H1 (cell line): ENCODE data around the gene RTCA. TPM values are rescaled to one million over a fixed set of nuclear protein-coding genes. Genes with fewer than 3 reads are reported as not detected.

Experiments used
- CTCF ChIA-PET: fragments of 300-600 bp; sonication (Branson Sonifier 250); formaldehyde crosslinking; loops from one replicate; lab custom pipeline; 2021; ENCODE audit not compliant: partially characterized antibody; lab: Charles Lee
- POLR2A ChIA-PET: fragments of 300-600 bp; sonication (Branson Sonifier 250); formaldehyde crosslinking; loops from one replicate; lab custom pipeline; 2021; ENCODE audit warnings: inconsistent platforms; ENCODE audit not compliant: partially characterized antibody; lab: Charles Lee
- DNase-seq, 2 experiments: peaks; one replicate each; pipeline versions ENCODE4 v3.0.0 to v3.0.0-alpha.2; 2010 to 2022; ENCODE audit warnings: low spot score in 2 of 2, low read depth in 1 of 2, mixed read lengths in 1 of 2
- FAIRE-seq: peaks from 2 replicates; lab custom pipeline; 2011; peaks lifted over from hg19 to GRCh38; lab: Jason Lieb, UNC
- H2AFZ ChIP-seq: 2 replicates; pipeline ENCODE4 v1.8.1; 2012; ENCODE audit warnings: low read length, inconsistent platforms
- H2AK5ac ChIP-seq: 2 replicates; pipeline ENCODE4 v1.6.1; 2013; ENCODE audit warnings: low read depth, low read length
- H2BK120ac ChIP-seq: replicated peaks from 2 replicates; pipeline ENCODE3; 2013; ENCODE audit warnings: low read depth, low read length, inconsistent platforms
- H2BK12ac ChIP-seq: 2 replicates; pipeline ENCODE4 v1.6.1; 2013; ENCODE audit warnings: low read depth, low read length
- H2BK15ac ChIP-seq: 2 replicates; pipeline ENCODE4 v1.6.1; 2013; ENCODE audit warnings: low read length
- H2BK20ac ChIP-seq: 2 replicates; pipeline ENCODE4 v1.6.1; 2013; ENCODE audit warnings: low read length
- H2BK5ac ChIP-seq: 2 replicates; pipeline ENCODE4 v1.6.1; 2013; ENCODE audit warnings: low read depth, low read length
- H3K14ac ChIP-seq: 2 replicates; pipeline ENCODE4 v1.6.1; 2013; ENCODE audit warnings: inconsistent platforms; ENCODE audit not compliant: insufficient read length
- H3K18ac ChIP-seq: 2 replicates; pipeline ENCODE4 v1.6.1; 2013; ENCODE audit warnings: low read length; ENCODE audit errors: extremely low read depth
- H3K23ac ChIP-seq: 2 replicates; pipeline ENCODE4 v1.6.1; 2013; ENCODE audit warnings: inconsistent platforms; ENCODE audit not compliant: insufficient read length
- H3K23me2 ChIP-seq: 2 replicates; pipeline ENCODE4 v1.6.1; 2013; ENCODE audit warnings: low read depth, low read length
- H3K27ac ChIP-seq: 2 replicates; pipeline ENCODE4 v1.6.1; 2011; ENCODE audit warnings: low read depth, low read length, inconsistent platforms
- H3K27me3 ChIP-seq, 4 experiments: replicated peaks in 1 of 4; 1 replicate in 1 of 4; 2 replicates in 3 of 4; pipeline versions ENCODE4 v1.6.1 to v1.8.1; 2011 to 2013; ENCODE audit warnings: low read length in 3 of 4, mild to moderate bottlenecking in 3 of 4, inconsistent platforms in 2 of 4, mixed read lengths in 2 of 4, moderate library complexity in 1 of 4; ENCODE audit not compliant: control insufficient read depth in 3 of 4, insufficient read depth in 3 of 4; ENCODE audit errors: extremely low read depth in 1 of 4
- H3K36me3 ChIP-seq, 4 experiments: 2 replicates each; pipeline versions ENCODE4 v1.6.1 to v1.8.1; 2011 to 2013; ENCODE audit warnings: mild to moderate bottlenecking in 4 of 4, low read length in 3 of 4, moderate library complexity in 2 of 4, control low read depth in 1 of 4, inconsistent platforms in 1 of 4; ENCODE audit not compliant: insufficient read depth in 4 of 4, control insufficient read depth in 2 of 4
- H3K4ac ChIP-seq: replicated peaks from 2 replicates; pipeline ENCODE3; 2013; ENCODE audit warnings: low read length, low read depth, mixed read lengths, inconsistent platforms; ENCODE audit not compliant: insufficient read length
- H3K4me1 ChIP-seq, 4 experiments: replicated peaks in 1 of 4; 1 replicate in 1 of 4; 2 replicates in 3 of 4; pipeline versions ENCODE4 v1.6.1 to v1.8.1; 2011 to 2013; ENCODE audit warnings: low read length in 3 of 4, inconsistent platforms in 2 of 4, mixed read lengths in 1 of 4; ENCODE audit not compliant: insufficient read depth in 4 of 4, control insufficient read depth in 3 of 4
- H3K4me2 ChIP-seq, 2 experiments: 2 replicates each; pipeline versions ENCODE4 v1.6.1 to v1.8.1; 2011 to 2013; ENCODE audit warnings: low read depth in 2 of 2, low read length in 2 of 2, control low read depth in 1 of 2, inconsistent platforms in 1 of 2, mild to moderate bottlenecking in 1 of 2; ENCODE audit not compliant: insufficient read depth in 1 of 2
- H3K4me3 ChIP-seq, 4 experiments: fragments of 200-600, 300-600 bp in 1 of 4; sonication (generic), shearing (Covaris generic), sonication (Bioruptor Twin) in 1 of 4; 2 replicates each; pipeline versions ENCODE4 v1.5.1 to v1.8.1; 2011 to 2016; ENCODE audit warnings: low read length in 4 of 4, low read depth in 3 of 4, control low read depth in 2 of 4, inconsistent platforms in 2 of 4, mild to moderate bottlenecking in 2 of 4, mixed read lengths in 1 of 4, moderate library complexity in 1 of 4; ENCODE audit not compliant: insufficient read depth in 2 of 4; ENCODE audit errors: extremely low read depth in 1 of 4
- H3K56ac ChIP-seq: replicated peaks from 2 replicates; pipeline ENCODE3; 2013; ENCODE audit warnings: low read depth, mild to moderate bottlenecking, mixed read lengths, low read length, inconsistent platforms; ENCODE audit not compliant: insufficient read length
- H3K79me1 ChIP-seq: 2 replicates; pipeline ENCODE4 v1.6.1; 2013; ENCODE audit warnings: low read depth, low read length, control low read depth
- H3K79me2 ChIP-seq, 2 experiments: 2 replicates each; pipeline versions ENCODE4 v1.6.1 to v1.8.1; 2012 to 2013; ENCODE audit warnings: low read length in 2 of 2, mild to moderate bottlenecking in 2 of 2, inconsistent platforms in 1 of 2; ENCODE audit not compliant: insufficient read depth in 2 of 2, control insufficient read depth in 1 of 2
- H3K9ac ChIP-seq, 4 experiments: replicated peaks in 1 of 4; 1 replicate in 1 of 4; 2 replicates in 3 of 4; pipeline versions ENCODE4 v1.6.1 to v1.8.1; 2011 to 2013; ENCODE audit warnings: low read depth in 3 of 4, low read length in 3 of 4, control low read depth in 2 of 4, mild to moderate bottlenecking in 2 of 4, moderate library complexity in 2 of 4, inconsistent platforms in 1 of 4; ENCODE audit errors: extremely low read depth in 1 of 4
- H3K9me3 ChIP-seq, 2 experiments: 2 replicates each; pipeline versions ENCODE4 v1.6.1 to v1.8.1; 2012 to 2013; ENCODE audit warnings: mild to moderate bottlenecking in 2 of 2, moderate library complexity in 2 of 2, control low read depth in 1 of 2, inconsistent platforms in 1 of 2, low read depth in 1 of 2, low read length in 1 of 2, mixed read lengths in 1 of 2; ENCODE audit not compliant: insufficient read depth in 2 of 2
- H4K20me1 ChIP-seq, 2 experiments: replicated peaks in 1 of 2; 2 replicates each; pipeline versions ENCODE3 to v1.8.1; 2011 to 2013; ENCODE audit warnings: inconsistent platforms in 2 of 2, low read length in 2 of 2, mild to moderate bottlenecking in 1 of 2; ENCODE audit not compliant: insufficient read depth in 2 of 2, control insufficient read depth in 1 of 2
- H4K5ac ChIP-seq: 2 replicates; pipeline ENCODE4 v1.6.1; 2013; ENCODE audit warnings: low read length, low read depth, mixed read lengths, inconsistent platforms; ENCODE audit not compliant: insufficient read length
- H4K8ac ChIP-seq: 2 replicates; pipeline ENCODE4 v1.8.0; 2013; ENCODE audit warnings: mild to moderate bottlenecking, moderate library complexity, low read length, inconsistent platforms; ENCODE audit not compliant: insufficient read depth; ENCODE audit errors: extremely low read depth
- H4K91ac ChIP-seq: replicated peaks from 2 replicates; pipeline ENCODE3; 2013; ENCODE audit warnings: low read length, mixed read lengths, inconsistent platforms; ENCODE audit not compliant: insufficient read length
- CREB1 ChIP-seq: IDR thresholded peaks from 2 replicates; pipeline ENCODE4 v1.6.1; 2012; ENCODE audit warnings: inconsistent platforms
- GABPA ChIP-seq: IDR thresholded peaks from 2 replicates; pipeline ENCODE4 v1.6.1; 2011; ENCODE audit warnings: mild to moderate bottlenecking, low read length, moderate library complexity, borderline replicate concordance; ENCODE audit not compliant: insufficient read depth
- HDAC2 ChIP-seq, 2 experiments: fragments of 300-600 bp in 1 of 2; sonication (generic) in 1 of 2; IDR thresholded peaks; 2 replicates each; pipeline ENCODE4 v1.6.1; 2011 to 2012; ENCODE audit warnings: low read depth in 2 of 2, low read length in 2 of 2, mild to moderate bottlenecking in 2 of 2, moderate library complexity in 2 of 2, borderline replicate concordance in 1 of 2, inconsistent platforms in 1 of 2
- JUND ChIP-seq: IDR thresholded peaks from 2 replicates; pipeline ENCODE4 v1.6.1; 2011; ENCODE audit warnings: mild to moderate bottlenecking, improper control_type of control experiment, low read length
- PHF8 ChIP-seq: fragments of 200-600 bp; sonication (generic); conservative IDR thresholded peaks from 2 replicates; pipeline ENCODE4 v1.7.1; 2012; ENCODE audit warnings: low read depth, mild to moderate bottlenecking, inconsistent platforms, low read length, moderate library complexity
- RAD21 ChIP-seq, 2 experiments: IDR thresholded peaks in 1 of 2; conservative IDR thresholded peaks in 1 of 2; 2 replicates each; pipeline ENCODE4 v1.6.1; 2011; ENCODE audit warnings: low read depth in 2 of 2, low read length in 2 of 2, improper control_type of control experiment in 1 of 2, inconsistent platforms in 1 of 2, mild to moderate bottlenecking in 1 of 2, moderate library complexity in 1 of 2
- SIRT6 ChIP-seq: IDR thresholded peaks from one replicate; pipeline ENCODE4 v1.7.1; 2012; ENCODE audit warnings: low read length, inconsistent platforms
- polyA plus RNA-seq, 7 experiments: library from polyadenylated mRNA; depleted of rRNA in 3 of 7; stranded (reverse) in 5 of 7; unstranded in 2 of 7; fragments of >200 nt in 5 of 7; fragments of 200-250 nt in 2 of 7; gene quantifications; 1 replicate in 5 of 7; 2 replicates in 1 of 7; 4 replicates in 1 of 7; pipeline versions ENCODE4 v1.2.1 to v1.2.3, GENCODE V29; 2011 to 2013; ENCODE audit warnings: missing spikeins in 2 of 7, mixed read lengths in 2 of 7
- total RNA-seq: library from RNA; stranded (reverse); fragmentation: NEBNext Ultra II Directional; extraction: Animal tissue kit (Norgen Biotek cat#: 25700); gene quantifications from 2 replicates; pipeline ENCODE4 v1.2.1, GENCODE V29; 2021

The RTCA gene
- total and polyA plus RNA-seq, 2 of the 8 experiments (the other 6 are each of a cell fraction or from before 2014, with no cell fraction given): 13.8 to 31.6 TPM

- no peak for TF ChIP-seq GABPA
- TF ChIP-seq HDAC2 (IDR thresholded peaks at IDR 0.05; ENCODE audit: borderline replicate concordance in 1 of 2, low read depth in 2 of 2, low read length in 2 of 2): no peak
- no peak for TF ChIP-seq PHF8
- no peak for TF ChIP-seq JUND
- TF ChIP-seq RAD21 (IDR thresholded peaks at IDR 0.05 in 1 of 2, conservative IDR thresholded peaks at IDR 0.05 in 1 of 2; ENCODE audit: low read depth in 2 of 2, low read length in 2 of 2): no peak
- no peak for TF ChIP-seq SIRT6
- no peak for TF ChIP-seq CREB1
- POLR2A ChIA-PET: interaction anchor here (0.6 to 3.1 kb wide), 4 partner anchors 15 to 130 kb away, joined by 3 to 11 read pairs (median 4); partner anchors contain the start of genes CDC14A and DBT
- H3K36me3 ChIP-seq: peaks cover 0 to 9% (median 8%) of the 10 kb centered on the region in 4 experiments; a peak in 5 of 8 replicates
Measured at GRCh38 chr1:100222428-100222827, 43.6 kb upstream of the RTCA start.

More at GRCh38 chr1:100222428-100222827, 43.6 kb upstream of the RTCA start:
- Histone ChIP-seq H2BK5ac (no peak overlapping the region), H4K91ac (no peak overlapping the region), H3K79me2 (no peaks in the 10 kb centered on the region), H3K4ac (no peak overlapping the region), H2BK12ac (no peak overlapping the region), H2BK120ac (no peak overlapping the region), H4K5ac (no peak overlapping the region), H3K4me2 (no peak overlapping the region), H2BK20ac (no peak overlapping the region), H4K20me1 (peaks cover 1 to 2% of the 10 kb centered on the region in 2 experiments), H3K14ac (no peak overlapping the region), H3K56ac (no peak overlapping the region), H3K18ac (no peak overlapping the region), H3K9ac (no peak overlapping the region), H2BK15ac (no peak overlapping the region), H3K27me3 (no peaks in the 10 kb centered on the region), H3K23ac (no peak overlapping the region), H3K9me3 (no peaks in the 10 kb centered on the region), H3K4me1 (no peaks in the 10 kb centered on the region), H3K79me1 (no peaks in the 10 kb centered on the region), H3K23me2 (no peaks in the 10 kb centered on the region), H2AK5ac (no peak overlapping the region), H3K27ac (no peak overlapping the region), H2AFZ (no peak overlapping the region), H3K4me3 (no peak overlapping the region), H4K8ac (no peak overlapping the region)
- CTCF ChIA-PET: interaction anchor here (1.8 kb wide), 1 partner anchor 236 kb away, joined by 6 read pairs; no protein-coding TSS in a partner anchor
- FAIRE-seq: no peak
- DNase-seq: no peak
